Left cardiac atrium (tissue), 4 donors: ENCODE measurements around the gene TRIM67. TPM values are rescaled to one million over a fixed set of nuclear protein-coding genes. Genes with fewer than 3 reads are reported as not detected.
"Not testable (repeated sequence)": the region's sequence is repeated elsewhere in the genome, so short reads cannot be mapped to it uniquely, and the experiment has no call there.

Source experiments
- ATAC-seq, 2 donors: fragments of 200-7000 bp; cut with Tn5 transposase; one replicate each; pipeline ENCODE4 v1.9.1; 2020; ENCODE audit warnings: mild to moderate bottlenecking in 2 of 2, moderate library complexity in 2 of 2
- DNase-seq: peaks from one replicate; pipeline ENCODE4 v3.0.0-alpha.2; 2020
- intact Hi-C, 2 donors: fragments of 100-400 bp; cut with DNase I; formaldehyde crosslinking; loops; one replicate each; pipeline versions ENCODE4 v1.14.1 to v1.15.1; 2022 to 2023
- long read RNA-seq: library from polyadenylated mRNA; unstranded; transcript quantifications from one replicate; pipeline ENCODE4 v2.0.0, GENCODE V29; 2021
- total RNA-seq, 2 donors: library from RNA; stranded (reverse); fragmentation: NEBNext Ultra II Directional; extraction: Animal tissue kit (Norgen Biotek cat#: 25700); gene quantifications; one replicate each; pipeline ENCODE4 v1.2.1, GENCODE V29; 2021
- donor health status: DM: no; HTN: yes; CAD: no.
- donor health status: DM: no; HTN: yes; CAD: no; lungs with severe emphysema.
- donor health status: DM: yes; HTN: yes; CAD: no.
- donor health status: Dilated cardiomyopathy.

TRIM67 gene
- total RNA-seq: under 1 TPM; 0.12 to 0.16 TPM
- long read RNA-seq: 0 reads

DNA sequence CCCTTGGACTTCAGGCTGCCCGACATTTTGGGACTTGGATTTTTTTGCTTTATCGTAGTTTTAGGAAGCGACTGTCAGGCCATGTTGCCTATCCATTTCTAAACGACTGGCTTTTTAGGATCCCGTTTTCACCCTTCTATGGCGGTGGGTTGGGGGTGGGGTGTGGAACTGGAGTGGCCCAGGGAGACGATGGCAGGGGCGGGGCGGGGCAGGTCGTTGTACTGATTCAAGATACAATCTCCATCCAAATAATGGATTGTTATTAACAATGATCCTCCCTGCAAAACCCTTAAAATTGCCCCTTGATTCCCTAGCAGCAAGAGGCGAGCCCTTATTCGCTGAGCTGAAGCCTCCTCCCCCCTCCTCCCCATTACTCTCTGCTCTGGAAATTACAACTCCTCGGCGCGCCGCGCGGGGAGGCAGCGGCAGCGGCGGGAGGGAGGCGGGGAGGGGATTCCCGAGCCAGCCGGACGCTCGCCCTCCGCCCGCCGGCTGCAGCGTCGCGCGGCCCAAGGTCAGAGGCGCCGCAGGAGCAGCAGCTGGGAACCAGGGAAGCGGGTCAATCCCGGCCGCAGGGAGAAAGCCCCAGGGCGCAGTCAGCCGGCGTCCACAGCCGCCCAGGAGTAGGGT lies at the start of gene TRIM67:
TRIM67 (plus strand) TSS at position 392 of the 630 bp plus-strand sequence. CDS start 912 bp downstream, outside the sequence.
- ATAC-seq (peak; percentile 51 to 67), DNase-seq (no peak)
- intact Hi-C loops: no loop called here

DNA sequence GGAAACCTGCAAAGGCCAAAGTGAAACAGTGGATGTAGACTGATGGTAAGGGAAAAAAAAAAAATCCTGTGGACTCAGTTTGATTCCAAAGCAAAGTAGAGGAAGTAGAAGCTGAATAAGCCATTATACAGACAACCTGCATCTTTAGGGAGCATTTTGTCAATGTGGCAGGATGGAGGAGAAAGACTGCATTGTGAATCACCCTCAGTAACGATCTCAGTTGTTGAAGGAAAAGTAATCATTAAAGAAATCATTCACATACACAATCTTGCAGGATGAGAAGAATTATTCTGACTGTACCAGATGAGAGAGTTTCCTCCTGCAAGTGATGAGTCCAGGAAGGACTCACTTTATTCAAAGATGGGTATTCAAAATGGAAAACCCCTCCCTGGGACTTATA lies 45.1 kb upstream of the TRIM67 start:
- ATAC-seq: no peak
- DNase-seq: no peak
- intact Hi-C loops: no loop called here

DNA sequence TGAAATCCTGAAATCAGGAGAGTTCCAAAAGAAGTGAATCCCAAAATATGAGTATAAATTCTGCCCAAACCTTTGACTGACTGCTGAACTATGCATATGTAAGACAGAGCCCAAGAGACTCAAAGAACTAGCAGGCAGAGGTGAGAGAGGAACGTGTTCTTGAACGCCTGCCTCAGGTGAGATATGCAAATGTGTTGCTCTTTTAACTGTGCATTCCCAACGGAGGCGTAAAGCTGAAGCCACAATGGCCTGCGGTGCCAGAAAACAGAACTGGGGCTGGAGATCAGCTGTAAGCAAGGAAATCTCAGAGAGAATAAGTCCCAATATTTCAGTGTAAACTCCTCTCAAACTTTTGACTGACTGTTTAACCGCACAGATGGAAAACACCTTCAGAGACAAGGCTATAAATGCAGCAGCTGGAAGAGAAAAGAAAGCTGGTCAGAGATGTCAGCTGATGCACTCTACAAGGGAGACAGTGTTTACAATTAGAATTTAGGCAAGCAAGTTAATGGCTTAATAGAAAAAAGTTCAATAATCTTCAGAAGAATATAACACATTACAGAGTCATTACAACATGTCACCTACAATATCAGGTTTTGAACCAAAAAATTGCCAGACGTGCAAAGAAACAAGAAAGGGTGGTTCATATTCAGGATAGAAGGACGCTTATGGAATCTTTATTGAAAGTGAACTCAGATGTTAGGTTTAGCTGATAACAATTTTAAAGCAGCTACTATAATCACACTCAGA lies 43.0 kb upstream of the TRIM67 start:
- no peak for ATAC-seq
- DNase-seq: no peak
- intact Hi-C loops: no loop called here

DNA sequence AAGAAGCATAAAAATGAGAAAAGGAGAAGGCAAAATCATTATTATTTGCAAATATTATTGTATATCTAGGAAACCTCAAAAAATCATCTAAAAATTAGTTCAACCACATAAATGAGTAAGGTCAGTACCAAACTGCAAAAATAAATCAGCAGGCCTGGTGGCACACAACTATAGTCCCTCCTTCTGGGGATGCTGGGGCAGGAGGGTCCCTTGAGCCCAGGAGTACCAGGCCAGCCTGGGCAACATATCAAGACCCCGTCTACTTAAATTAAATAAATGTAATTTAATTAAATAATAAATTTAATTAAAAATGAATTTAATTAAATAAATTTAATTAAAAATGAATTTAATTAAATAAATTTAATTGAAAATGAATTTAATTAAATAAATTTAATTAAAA lies 40.3 kb upstream of the TRIM67 start:
- no peak for ATAC-seq
- no peak for DNase-seq
- intact Hi-C loops: no loop called here

DNA sequence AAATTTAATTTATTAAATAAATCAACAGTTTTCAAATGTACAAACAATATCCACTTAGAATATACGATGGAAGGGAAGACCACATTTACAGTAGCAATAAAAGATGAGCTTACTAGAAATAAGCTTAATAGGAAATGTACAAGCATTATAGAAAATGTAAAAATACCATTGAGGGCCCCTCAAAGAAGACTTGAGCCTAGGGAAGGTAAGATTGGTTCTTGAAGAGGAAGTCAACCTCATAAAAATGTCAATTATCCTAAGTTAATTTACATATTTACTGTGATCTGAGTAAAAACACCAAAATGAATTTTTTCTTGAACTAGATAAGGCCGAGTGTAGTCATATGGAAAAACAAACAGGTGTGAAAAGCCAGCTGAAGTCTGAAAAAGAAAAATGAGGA lies 39.7 kb upstream of the TRIM67 start:
- intact Hi-C loops: no loop called here
- DNase-seq: no peak
- ATAC-seq: no peak

DNA sequence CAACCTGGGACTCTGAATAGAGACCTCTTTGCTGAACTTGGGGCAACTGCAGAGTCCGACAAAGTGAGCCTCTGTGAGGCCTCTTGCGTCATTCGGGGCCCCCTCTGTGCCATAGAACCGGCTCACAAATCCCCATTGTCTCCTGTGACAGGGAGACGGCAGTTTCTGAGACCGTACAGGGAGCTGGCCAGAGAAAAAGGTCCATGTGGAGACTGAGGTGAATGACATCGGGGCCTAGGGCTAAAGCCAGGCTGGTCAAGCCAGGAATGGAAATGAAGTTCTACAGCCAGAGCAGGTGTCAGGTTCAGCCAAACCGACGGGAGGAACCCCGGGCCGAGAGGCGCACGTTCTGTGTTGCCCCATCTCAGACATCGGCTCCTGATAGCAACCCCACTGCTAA lies 37.1 kb upstream of the TRIM67 start:
- ATAC-seq (no peak), DNase-seq (no peak)
- intact Hi-C loops: no loop called here

DNA sequence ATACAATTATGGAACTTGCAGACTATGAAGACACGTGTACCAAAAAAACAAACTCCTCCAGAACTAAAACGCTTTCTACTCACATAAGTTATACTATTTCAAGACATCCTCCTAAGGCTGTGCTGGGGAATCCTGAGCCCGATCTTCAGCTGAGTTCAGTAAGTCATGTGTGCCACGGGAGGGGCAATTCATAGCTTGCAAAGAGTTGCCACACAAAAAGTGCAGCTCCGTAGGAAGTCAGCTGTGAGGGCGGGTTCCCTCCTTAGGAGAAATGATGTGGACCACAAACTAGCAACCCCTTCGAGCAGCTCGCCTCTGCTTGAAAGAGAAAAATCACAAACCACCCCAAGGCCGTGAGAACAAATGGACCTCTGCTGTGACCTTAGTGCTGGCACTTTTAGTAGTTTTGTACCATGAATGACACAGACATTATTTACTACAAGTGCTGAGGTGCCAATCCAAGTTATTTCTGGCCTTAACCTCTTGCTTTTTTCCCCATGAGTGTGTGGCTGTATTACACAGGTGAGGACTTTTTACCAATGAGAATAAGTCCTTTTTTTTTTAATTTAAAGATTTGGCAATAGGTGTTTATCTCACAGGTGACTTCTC lies 35.8 kb upstream of the TRIM67 start:
- DNase-seq: no peak
- no peak for ATAC-seq
- intact Hi-C loops: no loop called here

DNA sequence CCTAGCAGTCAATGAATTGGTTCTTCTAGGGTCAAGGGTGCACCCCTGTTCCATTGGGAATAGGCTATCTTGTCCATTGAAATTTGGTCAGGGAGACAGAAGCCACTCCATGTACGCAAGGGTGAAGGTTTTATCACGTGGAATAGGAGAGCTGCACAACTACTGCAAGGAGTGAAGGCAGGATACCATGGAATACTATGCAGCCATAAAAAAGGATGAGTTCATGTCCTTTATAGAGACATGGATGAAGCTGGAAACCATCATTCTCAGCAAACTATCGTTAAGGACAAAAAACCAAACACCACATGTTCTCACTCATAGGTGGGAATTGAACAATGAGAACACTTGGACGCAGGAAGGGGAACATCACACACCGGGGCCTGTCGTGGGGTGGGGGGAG lies 34.8 kb upstream of the TRIM67 start:
- ATAC-seq, intact Hi-C loops, DNase-seq: not testable (repeated sequence)

DNA sequence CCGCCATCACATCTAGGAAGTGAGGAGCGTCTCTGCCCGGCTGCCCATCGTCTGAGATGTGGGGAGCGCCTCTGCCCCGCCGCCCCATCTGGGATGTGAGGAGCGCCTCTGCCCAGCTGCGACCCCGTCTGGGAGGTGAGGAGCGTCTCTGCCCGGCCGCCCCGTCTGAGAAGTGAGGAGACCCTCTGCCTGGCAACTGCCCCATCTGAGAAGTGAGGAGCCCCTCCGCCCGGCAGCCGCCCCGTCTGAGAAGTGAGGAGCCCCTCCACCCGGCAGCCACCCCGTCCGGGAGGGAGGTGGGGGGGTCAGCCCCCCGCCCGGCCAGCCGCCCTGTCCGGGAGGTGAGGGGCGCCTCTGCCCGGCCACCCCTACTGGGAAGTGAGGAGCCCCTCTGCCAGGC lies 33.4 kb upstream of the TRIM67 start:
- DNase-seq, intact Hi-C loops, ATAC-seq: not testable (repeated sequence)

DNA sequence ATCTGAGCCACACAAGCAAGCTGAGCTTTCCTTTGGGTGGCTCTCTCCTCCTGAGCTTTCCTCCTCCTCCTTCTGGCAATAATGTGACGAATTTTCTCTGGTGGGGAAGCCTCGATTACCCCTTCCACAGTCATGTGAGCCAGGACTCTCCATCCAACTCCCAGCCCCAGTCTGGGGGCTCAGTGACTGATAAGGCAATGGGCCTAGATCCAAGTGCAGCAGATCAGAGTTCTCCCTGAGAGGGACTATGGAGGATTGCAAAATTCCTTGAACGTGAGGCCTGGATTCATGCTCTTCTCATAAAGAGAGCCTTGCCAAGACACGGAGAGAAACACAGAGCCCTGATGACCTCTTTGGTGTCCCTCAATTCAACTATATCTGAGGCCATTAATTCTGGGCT lies 31.3 kb upstream of the TRIM67 start:
- ATAC-seq (peak in 1 of 2 donors; percentile 30), DNase-seq (no peak)
- intact Hi-C loops: no loop called here

DNA sequence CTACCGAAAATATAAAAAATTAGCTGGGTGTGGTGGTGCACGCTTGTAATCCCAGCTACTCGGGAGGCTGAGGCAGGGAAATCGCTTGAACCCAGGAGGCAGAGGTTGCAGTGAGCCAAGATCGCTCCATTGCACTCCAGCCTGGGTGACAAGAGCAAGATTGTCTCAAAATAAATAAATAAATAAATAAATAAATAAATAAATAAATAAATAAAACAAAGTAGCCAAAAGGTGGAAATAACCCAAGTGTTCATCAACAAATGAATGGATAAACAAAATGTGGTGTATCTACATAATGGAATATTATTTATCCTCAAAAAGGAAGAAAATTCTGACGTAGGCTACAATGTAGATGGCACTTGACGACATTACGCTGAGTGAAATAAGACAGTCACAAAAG lies 29.3 kb upstream of the TRIM67 start:
- ATAC-seq, intact Hi-C loops, DNase-seq: not testable (repeated sequence)

DNA sequence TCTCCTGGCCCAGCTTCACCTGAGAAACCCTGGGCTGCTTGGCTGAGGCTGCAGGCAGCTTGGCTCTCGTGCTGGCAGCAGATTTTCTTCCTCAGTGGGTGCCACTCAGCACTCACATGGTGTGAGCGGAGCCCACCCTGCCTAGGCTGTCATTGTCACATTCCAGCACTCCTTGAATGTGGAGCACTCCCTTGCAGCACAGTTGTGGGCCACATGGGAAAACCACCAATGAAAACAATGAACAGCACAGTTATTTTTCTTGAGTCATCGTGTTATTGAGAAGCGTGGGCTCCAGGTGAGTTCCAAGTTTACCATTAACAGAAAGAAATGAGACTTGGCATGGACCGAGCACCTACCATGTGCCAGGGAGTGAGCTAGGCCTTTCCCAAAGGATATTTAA lies 27.2 kb upstream of the TRIM67 start:
- ATAC-seq (no peak), DNase-seq (no peak)
- intact Hi-C loops: no loop called here

DNA sequence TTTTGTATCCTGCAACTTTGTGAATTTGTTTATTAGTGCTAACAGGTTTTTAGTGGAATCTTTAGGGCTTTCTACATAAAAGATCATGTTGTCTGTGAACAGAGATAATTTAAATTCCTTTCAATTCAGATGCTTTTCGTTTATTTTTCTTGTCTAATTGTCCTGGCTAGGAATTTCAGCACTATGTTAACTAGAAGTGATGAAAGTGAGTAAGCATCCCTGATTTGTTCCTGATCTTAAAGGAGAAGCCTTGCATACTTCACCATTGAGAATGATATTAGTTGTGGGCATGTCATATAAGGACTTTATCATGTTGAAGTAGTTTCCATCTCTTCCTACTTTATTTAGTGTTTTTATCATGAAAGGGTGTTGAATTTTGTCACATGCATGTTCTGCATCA lies 23.6 kb upstream of the TRIM67 start:
- ATAC-seq (no peak), DNase-seq (no peak)
- intact Hi-C loops: no loop called here

DNA sequence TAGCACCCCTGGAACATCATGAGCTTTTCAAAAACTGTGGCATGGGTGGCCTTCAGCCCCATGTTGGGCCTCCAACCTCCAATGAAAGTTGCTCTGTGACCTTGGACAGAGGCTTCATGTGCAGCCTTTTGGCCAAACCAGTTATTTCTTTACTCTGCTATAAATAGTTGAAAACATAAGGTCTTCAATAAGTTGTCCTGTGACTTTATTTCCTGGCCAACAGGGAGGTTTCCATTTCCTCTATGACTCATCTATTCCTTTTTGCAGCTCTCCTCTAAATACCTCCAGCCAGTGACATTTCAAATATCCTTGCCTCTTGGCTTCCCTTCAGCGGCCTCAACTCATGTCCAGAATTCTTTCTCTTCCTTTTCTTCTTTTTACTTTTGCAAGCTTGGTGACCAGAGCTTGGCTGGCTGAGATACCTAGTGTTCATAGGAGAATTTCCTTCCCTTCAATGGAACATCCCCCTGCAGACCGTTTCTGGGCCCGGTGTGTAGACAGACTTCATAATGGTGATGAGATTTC lies 22.7 kb upstream of the TRIM67 start:
- intact Hi-C loops: no loop called here
- DNase-seq (no peak), ATAC-seq (peak in 1 of 2 donors; percentile 33)

DNA sequence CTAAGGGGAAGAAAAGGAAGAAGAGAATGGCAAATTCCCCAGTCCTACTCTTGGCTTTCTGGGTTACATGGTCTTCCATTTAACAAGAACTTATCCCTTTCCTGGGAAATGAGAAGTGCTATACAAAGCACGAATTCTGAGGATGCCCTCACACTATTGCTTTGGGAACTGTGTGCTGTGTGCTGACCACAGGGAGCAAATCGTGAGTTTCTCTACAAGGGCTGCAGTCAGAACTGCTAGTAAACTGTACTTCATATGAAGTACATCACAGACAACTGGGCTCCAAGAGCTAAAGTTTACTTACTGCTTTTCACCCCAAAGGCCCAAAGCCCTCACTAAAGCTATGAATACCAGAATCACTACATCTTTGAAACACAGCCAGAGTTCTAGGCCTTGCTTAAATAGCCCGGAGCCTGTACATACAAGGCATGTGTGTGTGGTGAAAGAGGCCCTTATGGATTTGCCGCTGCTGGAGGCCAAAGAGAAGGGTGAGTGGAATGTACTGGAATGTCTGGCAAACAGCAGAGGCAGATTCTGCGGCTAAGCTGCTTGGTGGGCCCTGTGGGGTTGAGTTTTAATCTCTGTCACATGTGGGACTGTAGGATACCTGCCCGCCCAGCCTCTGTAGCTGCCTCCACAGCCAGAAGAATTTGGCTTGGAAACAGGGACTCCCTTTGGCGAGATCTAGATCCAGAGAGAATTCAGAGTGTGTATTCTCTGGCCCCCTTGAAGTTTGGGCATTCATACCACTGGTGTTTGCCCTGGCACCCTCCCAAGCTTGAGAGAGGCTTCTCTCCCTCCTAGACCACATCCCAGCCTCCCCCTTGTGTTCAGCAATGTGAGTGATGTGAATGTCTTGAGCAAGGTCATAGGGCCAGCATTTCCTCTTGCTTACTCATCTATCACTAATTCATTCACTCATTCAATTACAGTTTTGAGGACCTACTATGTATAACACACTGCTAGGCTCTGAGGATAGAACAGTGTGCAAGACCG lies 21.9 kb upstream of the TRIM67 start:
- intact Hi-C loops: no loop called here
- DNase-seq (no peak), ATAC-seq (peak in 1 of 2 donors; percentile 27)

DNA sequence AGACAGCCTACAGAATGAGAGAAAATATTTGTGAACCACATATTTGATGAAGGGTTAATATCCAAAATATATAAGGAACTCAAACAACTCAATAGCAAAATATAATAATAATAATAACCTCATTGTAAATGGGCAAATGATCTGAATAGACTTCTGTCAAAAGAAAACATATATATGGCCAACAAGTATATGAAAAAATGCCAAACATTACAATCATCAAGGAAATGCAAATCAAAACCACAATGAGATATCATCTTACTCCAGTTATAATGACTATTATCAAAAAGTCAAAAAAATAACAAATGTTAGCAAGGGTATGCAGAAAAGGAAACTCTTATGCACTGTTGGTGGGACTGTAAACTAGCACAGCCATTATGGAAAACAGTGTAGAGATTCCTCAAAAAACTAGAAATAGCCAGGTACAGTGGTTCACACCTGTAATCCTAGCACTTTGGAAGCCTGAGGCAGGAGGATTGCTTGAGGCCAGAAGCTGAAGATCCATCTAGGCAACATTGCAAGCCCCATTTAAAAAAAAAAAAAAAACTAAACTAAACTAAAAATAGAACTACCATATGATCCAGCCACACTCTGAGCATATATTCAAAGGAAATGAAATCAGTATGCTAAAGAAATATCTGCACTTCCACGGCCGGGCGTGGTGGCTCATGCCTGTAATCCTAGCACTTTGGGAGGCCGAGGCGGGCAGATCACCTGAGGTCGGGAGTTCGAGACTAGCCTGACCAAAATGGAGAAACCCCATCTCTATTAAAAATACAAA lies 17.3 kb upstream of the TRIM67 start:
- intact Hi-C loops: no loop called here
- DNase-seq: no peak
- no peak for ATAC-seq

DNA sequence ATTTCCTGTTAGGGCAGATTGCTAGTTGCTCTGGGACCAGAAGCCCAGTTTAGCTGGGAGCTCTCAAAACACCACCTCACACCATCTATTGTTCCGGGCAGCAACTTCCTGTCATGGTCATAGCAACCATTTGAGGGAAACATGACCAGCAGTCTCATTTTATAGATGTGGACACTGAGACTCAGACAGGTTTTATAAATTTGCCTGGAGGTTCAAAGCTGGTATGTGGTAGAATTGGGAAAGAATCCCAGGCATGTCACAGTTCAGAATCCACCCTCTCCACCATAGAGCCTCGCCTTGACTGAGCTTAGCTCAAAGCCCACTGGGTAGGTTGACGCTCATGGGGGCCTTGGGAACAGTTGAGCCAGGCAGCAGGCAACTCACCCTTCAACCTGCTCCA lies 14.0 kb upstream of the TRIM67 start:
- intact Hi-C loops: no loop called here
- DNase-seq (no peak), ATAC-seq (no peak)

DNA sequence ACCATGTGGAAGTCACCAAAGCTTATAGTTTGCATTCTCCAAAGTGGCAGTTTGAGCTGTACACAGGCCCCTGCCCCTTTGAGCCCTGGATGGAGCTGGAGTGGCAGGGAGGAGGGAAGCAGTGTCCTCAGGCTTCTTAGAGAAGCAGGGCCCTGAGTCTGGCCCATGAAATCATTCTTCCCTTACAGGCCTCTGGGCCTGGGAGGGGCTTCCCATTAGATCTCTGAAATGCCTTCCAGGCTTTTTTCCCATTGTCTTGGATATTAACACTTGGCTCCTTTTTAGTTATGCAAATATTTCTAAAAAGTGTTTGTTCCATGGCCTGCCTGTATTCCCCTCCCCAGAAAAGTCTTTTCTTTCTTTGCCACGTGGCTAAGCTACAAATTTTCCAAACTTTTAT lies 10.0 kb upstream of the TRIM67 start:
- DNase-seq: no peak
- intact Hi-C loops: no loop called here
- ATAC-seq: no peak
